ENCODE measurements around the gene ITPR3.

DNA sequence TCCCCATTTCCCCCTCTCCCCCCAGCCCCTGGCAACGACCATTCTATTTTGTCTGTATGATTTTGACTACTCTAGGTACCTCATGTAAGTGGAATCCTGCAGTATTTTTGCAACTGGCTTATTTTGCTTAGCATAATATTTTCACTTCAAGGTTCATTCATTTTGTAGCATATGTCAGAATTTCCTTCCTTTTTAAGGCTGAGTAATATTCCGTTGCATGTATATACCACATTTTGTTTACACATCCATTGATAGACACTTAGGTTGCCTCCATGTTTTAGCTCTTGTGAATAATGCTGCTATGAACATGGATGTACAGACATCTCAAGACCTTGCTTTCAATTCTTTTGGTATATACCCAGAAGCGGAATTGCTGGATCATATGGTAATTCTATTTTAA, 91.8 kb downstream of the ITPR3 start:
- TF ChIP-seq, protein P1, sequence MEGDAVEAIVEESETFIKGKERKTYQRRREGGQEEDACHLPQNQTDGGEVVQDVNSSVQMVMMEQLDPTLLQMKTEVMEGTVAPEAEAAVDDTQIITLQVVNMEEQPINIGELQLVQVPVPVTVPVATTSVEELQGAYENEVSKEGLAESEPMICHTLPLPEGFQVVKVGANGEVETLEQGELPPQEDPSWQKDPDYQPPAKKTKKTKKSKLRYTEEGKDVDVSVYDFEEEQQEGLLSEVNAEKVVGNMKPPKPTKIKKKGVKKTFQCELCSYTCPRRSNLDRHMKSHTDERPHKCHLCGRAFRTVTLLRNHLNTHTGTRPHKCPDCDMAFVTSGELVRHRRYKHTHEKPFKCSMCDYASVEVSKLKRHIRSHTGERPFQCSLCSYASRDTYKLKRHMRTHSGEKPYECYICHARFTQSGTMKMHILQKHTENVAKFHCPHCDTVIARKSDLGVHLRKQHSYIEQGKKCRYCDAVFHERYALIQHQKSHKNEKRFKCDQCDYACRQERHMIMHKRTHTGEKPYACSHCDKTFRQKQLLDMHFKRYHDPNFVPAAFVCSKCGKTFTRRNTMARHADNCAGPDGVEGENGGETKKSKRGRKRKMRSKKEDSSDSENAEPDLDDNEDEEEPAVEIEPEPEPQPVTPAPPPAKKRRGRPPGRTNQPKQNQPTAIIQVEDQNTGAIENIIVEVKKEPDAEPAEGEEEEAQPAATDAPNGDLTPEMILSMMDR (conservative IDR thresholded peaks at IDR 0.05; ENCODE audit: low read length) = no peak
- TF ChIP-seq EZH2phosphoT487 (IDR thresholded peaks at IDR 0.05; ENCODE audit: borderline replicate concordance, low read depth, low read length) = no peak
